ENCODE measurements around the gene LINC00237. TPM values are rescaled to one million over a fixed set of nuclear protein-coding genes. Genes with fewer than 3 reads are reported as not detected.

The LINC00237 gene
- total and polyA plus RNA-seq, 12 donors, result 0.14 TPM; not detected in 11

- intact Hi-C loops (cut with DNase I), result no loop called here
- peaks cover 12 to 32% of the 10 kb centered on the region in 2 donors for H3K4me1 ChIP-seq (replicated peaks in 1 of 2)
- 13 to 26% (median 21%) methylated on average over 4 to 5 of the region's 5 CpGs for WGBS, 4 donors
Measured at GRCh38 chr20:21104466-21104761, 1.7 kb downstream of the LINC00237 start.

GRCh38 chr20:21103582-21104465, 2.3 kb downstream of the LINC00237 start:
- WGBS, 4 donors, result 14 to 24% (median 17%) methylated on average over 22 to 32 of the region's 32 CpGs
- Histone ChIP-seq H3K36me3 (replicated peaks in 1 of 2) (no peaks in the 10 kb centered on the region), H3K4me3 (no peak overlapping the region), H3K9me3 (replicated peaks in 1 of 3) (no peaks in the 10 kb centered on the region), H3K27me3 (peaks cover 86% of the 10 kb centered on the region), H3K4me1 (replicated peaks in 1 of 2) (peaks cover 12 to 32% of the 10 kb centered on the region in 2 donors), H3K27ac (no peak overlapping the region)
- no peak for DNase-seq
- TF ChIP-seq POLR2A (IDR thresholded peaks at IDR 0.05), result no peak
- TF ChIP-seq CTCF (IDR thresholded peaks at IDR 0.05), result no peak
- intact Hi-C loops (cut with DNase I), result no loop called here

More at GRCh38 chr20:21104466-21104761, 1.7 kb downstream of the LINC00237 start:
- no peak for DNase-seq
- H3K27me3 ChIP-seq, result peaks cover 81% of the 10 kb centered on the region
- H3K36me3 ChIP-seq (replicated peaks in 1 of 2), result no peaks in the 10 kb centered on the region
- TF ChIP-seq POLR2A (IDR thresholded peaks at IDR 0.05) (no peak), CTCF (IDR thresholded peaks at IDR 0.05) (no peak)
- H3K9me3 ChIP-seq (replicated peaks in 1 of 3), result no peaks in the 10 kb centered on the region
- no peak overlapping the region for H3K4me3 ChIP-seq
- no peak overlapping the region for H3K27ac ChIP-seq

- TF ChIP-seq CTCF (IDR thresholded peaks at IDR 0.05), result no peak
- no peak for TF ChIP-seq POLR2A (IDR thresholded peaks at IDR 0.05)
- Histone ChIP-seq H3K36me3 (replicated peaks in 1 of 2) (no peaks in the 10 kb centered on the region), H3K4me3 (peak overlapping the region in 1 of 4 donors; percentile 13), H3K27me3 (peaks cover 97% of the 10 kb centered on the region), H3K27ac (no peak overlapping the region), H3K9me3 (replicated peaks in 1 of 3) (no peaks in the 10 kb centered on the region), H3K4me1 (replicated peaks in 1 of 2) (peaks cover 12 to 32% of the 10 kb centered on the region in 2 donors)
- intact Hi-C loops (cut with DNase I), result no loop called here
- DNase-seq, result peak in 3 of 7 donors; percentile 23 to 33 (median 23)
- 1 to 9% (median 4%) methylated on average over 19 to 38 of the region's 38 CpGs for WGBS, 4 donors
Measured at GRCh38 chr20:21102603-21103311, 3.4 kb downstream of the LINC00237 start.

GRCh38 chr20:21101932-21102575, 4.1 kb downstream of the LINC00237 start:
- Histone ChIP-seq H3K4me1 (replicated peaks in 1 of 2) (peaks cover 12 to 32% of the 10 kb centered on the region in 2 donors), H3K9me3 (replicated peaks in 1 of 3) (no peaks in the 10 kb centered on the region), H3K27me3 (peaks cover 91% of the 10 kb centered on the region), H3K27ac (no peak overlapping the region), H3K36me3 (replicated peaks in 1 of 2) (no peaks in the 10 kb centered on the region), H3K4me3 (peak overlapping the region in 1 of 4 donors; percentile 50)
- intact Hi-C loops (cut with DNase I), result no loop called here
- WGBS, 4 donors, result 6 to 8% (median 7%) methylated on average over 19 to 35 of the region's 35 CpGs; no CpG with 5 or more reads in 1 of the 4 donors
- TF ChIP-seq CTCF (IDR thresholded peaks at IDR 0.05), result no peak
- TF ChIP-seq POLR2A (IDR thresholded peaks at IDR 0.05), result no peak
- DNase-seq, result no peak

Data from adrenal gland (tissue), 12 donors.